WTC11 (cell line): ENCODE measurements around the gene LRMDA. TPM values are rescaled to one million over a fixed set of nuclear protein-coding genes. Genes with fewer than 3 reads are reported as not detected.

ENCODE experiments used
- ATAC-seq: fragments of 200-7000 bp; cut with Tn5 transposase; 2 replicates; pipeline ENCODE4 v1.10.0; 2021; ENCODE audit warnings: mild to moderate bottlenecking, moderate library complexity
- CTCF ChIA-PET: fragments of 300-600 bp; sonication (Branson Sonifier 250); formaldehyde crosslinking; loops from one replicate; lab custom pipeline; 2021; ENCODE audit warnings: antibody characterized with exemption; lab: Charles Lee
- POLR2A ChIA-PET: fragments of 350-600 bp; sonication (Branson Sonifier 250); formaldehyde crosslinking; loops from one replicate; lab custom pipeline; 2021; ENCODE audit warnings: antibody characterized with exemption; lab: Charles Lee
- DNase-seq: peaks from one replicate; pipeline ENCODE4 v3.0.0; 2021; ENCODE audit warnings: low spot score
- H3K27ac Mint-ChIP-seq: 2 replicates; pipeline ENCODE4 v1.8.0; 2021; ENCODE audit warnings: mixed read lengths
- H3K27me3 Mint-ChIP-seq: 2 replicates; pipeline ENCODE4 v1.8.0; 2021; ENCODE audit warnings: low read depth, mild to moderate bottlenecking, moderate library complexity, mixed read lengths
- H3K36me3 Mint-ChIP-seq: 2 replicates; pipeline ENCODE4 v1.8.0; 2021; ENCODE audit warnings: mixed read lengths
- H3K4me1 Mint-ChIP-seq: 2 replicates; pipeline ENCODE4 v1.8.0; 2022; ENCODE audit warnings: mixed read lengths
- H3K4me3 Mint-ChIP-seq: 2 replicates; pipeline ENCODE4 v1.8.0; 2021; ENCODE audit warnings: mild to moderate bottlenecking, moderate library complexity, mixed read lengths
- H3K9me3 Mint-ChIP-seq: 2 replicates; pipeline ENCODE4 v1.8.0; 2021; ENCODE audit warnings: mixed read lengths
- ARID4B ChIP-seq: sonication (generic); formaldehyde crosslinking; IDR thresholded peaks from 2 replicates; pipeline ENCODE4 v1.8.0; 2023; ENCODE audit warnings: missing genetic modification reagents, mild to moderate bottlenecking, borderline replicate concordance
- CDX4 ChIP-seq: fragments of 250-450 bp; sonication (Bioruptor Pico); IDR thresholded peaks from 2 replicates; pipeline ENCODE4 v1.9.0; 2021; ENCODE audit warnings: moderate library complexity, mild to moderate bottlenecking, inconsistent platforms, borderline replicate concordance
- CREM ChIP-seq: sonication (generic); formaldehyde crosslinking; IDR thresholded peaks from 2 replicates; pipeline ENCODE4 v1.8.1; 2022; ENCODE audit warnings: mild to moderate bottlenecking, missing genetic modification reagents, moderate library complexity
- ELF4 ChIP-seq: sonication (generic); formaldehyde crosslinking; IDR thresholded peaks from 2 replicates; pipeline ENCODE4 v1.8.1; 2022; ENCODE audit warnings: low read depth, mild to moderate bottlenecking, moderate library complexity, missing genetic modification reagents
- EMX1 ChIP-seq: fragments of 250-450 bp; sonication (Bioruptor Pico); IDR thresholded peaks from 2 replicates; pipeline ENCODE4 v1.8.0; 2021; ENCODE audit warnings: mild to moderate bottlenecking
- FOXK1 ChIP-seq: sonication (generic); formaldehyde crosslinking; IDR thresholded peaks from 2 replicates; pipeline ENCODE4 v1.8.0; 2022; ENCODE audit warnings: mild to moderate bottlenecking, moderate library complexity, missing genetic modification reagents
- GABPB1 ChIP-seq: sonication (generic); formaldehyde crosslinking; IDR thresholded peaks from 2 replicates; pipeline ENCODE4 v1.8.1; 2023; ENCODE audit warnings: mild to moderate bottlenecking, missing genetic modification reagents
- NFE2L1 ChIP-seq: sonication (generic); formaldehyde crosslinking; IDR thresholded peaks from 2 replicates; pipeline ENCODE4 v1.8.1; 2023; ENCODE audit warnings: missing genetic modification reagents
- RORB ChIP-seq: fragments of 250-450 bp; sonication (Bioruptor Pico); IDR thresholded peaks from 2 replicates; pipeline ENCODE4 v1.9.0; 2021; ENCODE audit warnings: mild to moderate bottlenecking
- STAT6 ChIP-seq: sonication (generic); formaldehyde crosslinking; conservative IDR thresholded peaks from 2 replicates; pipeline ENCODE4 v1.8.1; 2023; ENCODE audit warnings: mild to moderate bottlenecking, low read depth, missing genetic modification reagents, moderate library complexity
- TEAD1 ChIP-seq: sonication (generic); formaldehyde crosslinking; IDR thresholded peaks from 2 replicates; pipeline ENCODE4 v1.8.0; 2022; ENCODE audit warnings: mild to moderate bottlenecking, missing genetic modification reagents
- TEAD4 ChIP-seq: sonication (generic); formaldehyde crosslinking; IDR thresholded peaks from 2 replicates; pipeline ENCODE4 v1.8.0; 2022; ENCODE audit warnings: mild to moderate bottlenecking, missing genetic modification reagents
- USF2 ChIP-seq: sonication (generic); formaldehyde crosslinking; IDR thresholded peaks from 2 replicates; pipeline ENCODE4 v1.8.1; 2023; ENCODE audit warnings: mild to moderate bottlenecking, missing genetic modification reagents, moderate library complexity
- ZNF232 ChIP-seq: sonication (generic); formaldehyde crosslinking; IDR thresholded peaks from 2 replicates; pipeline ENCODE4 v1.8.0; 2022; ENCODE audit warnings: mild to moderate bottlenecking, missing genetic modification reagents
- total RNA-seq: library from RNA; stranded (reverse); gene quantifications from 3 replicates; pipeline ENCODE4 v1.2.3, GENCODE V29; 2021
- TF ChIP-seq, protein P1 (sequence below): sonication (generic); formaldehyde crosslinking; IDR thresholded peaks from 2 replicates; pipeline ENCODE4 v1.8.1; 2022; ENCODE audit warnings: mild to moderate bottlenecking, moderate library complexity, missing genetic modification reagents
- TF ChIP-seq, protein P2 (sequence below): sonication (generic); formaldehyde crosslinking; IDR thresholded peaks from 2 replicates; pipeline ENCODE4 v1.8.1; 2022; ENCODE audit warnings: low read depth, missing genetic modification reagents, borderline replicate concordance
- TF ChIP-seq, protein P3 (sequence below): sonication (generic); formaldehyde crosslinking; IDR thresholded peaks from 2 replicates; pipeline ENCODE4 v1.8.0; 2022; ENCODE audit warnings: missing genetic modification reagents

LRMDA gene
- total RNA-seq, 1 experiment from 2014 or later = 0.92 TPM

DNA sequence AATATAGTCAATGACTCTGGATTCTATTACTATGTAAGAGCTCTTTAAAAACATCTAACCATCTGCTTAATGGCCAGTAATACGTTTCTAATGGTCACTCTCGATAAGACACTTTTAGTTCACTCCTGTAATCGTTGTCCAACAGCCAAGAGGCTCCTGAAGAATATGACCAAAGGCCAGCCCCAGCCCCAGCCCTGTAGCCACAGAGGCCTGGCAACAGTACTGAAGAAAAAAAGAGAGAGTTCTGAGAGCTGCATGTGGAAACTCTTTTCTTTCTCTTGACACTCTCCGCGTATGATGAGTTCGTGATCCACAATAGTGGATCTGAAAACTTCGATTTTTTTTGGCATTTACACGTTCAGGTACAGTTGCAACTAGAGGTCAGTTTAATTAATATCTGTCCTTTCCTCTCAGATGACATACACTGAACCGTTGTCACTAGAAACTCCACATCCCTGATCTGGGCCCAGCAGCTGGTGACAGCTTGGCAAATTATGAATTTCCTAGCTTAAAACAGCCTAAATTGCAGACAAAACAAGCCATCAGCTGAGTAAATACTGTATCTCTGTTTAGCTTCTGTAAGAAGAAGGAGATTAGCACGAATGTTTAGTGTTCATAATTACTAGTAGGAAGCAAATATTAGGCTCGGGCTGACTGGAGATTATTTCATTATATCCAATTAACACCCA, 456.7 kb downstream of the LRMDA start:
- TF ChIP-seq TEAD1 (CRISPR knock-in tag) (no peak), USF2 (CRISPR knock-in tag) (no peak), ARID4B (CRISPR knock-in tag) (no peak), RORB (CRISPR knock-in tag) (no peak), TEAD4 (no peak), ZNF232 (CRISPR knock-in tag) (no peak), ELF4 (CRISPR knock-in tag) (no peak), CDX4 (no peak), GABPB1 (no peak), STAT6 (CRISPR knock-in tag) (no peak)
- TF ChIP-seq, protein P1, sequence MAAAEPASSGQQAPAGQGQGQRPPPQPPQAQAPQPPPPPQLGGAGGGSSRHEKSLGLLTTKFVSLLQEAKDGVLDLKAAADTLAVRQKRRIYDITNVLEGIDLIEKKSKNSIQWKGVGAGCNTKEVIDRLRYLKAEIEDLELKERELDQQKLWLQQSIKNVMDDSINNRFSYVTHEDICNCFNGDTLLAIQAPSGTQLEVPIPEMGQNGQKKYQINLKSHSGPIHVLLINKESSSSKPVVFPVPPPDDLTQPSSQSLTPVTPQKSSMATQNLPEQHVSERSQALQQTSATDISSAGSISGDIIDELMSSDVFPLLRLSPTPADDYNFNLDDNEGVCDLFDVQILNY (CRISPR knock-in tag) = no peak
- TF ChIP-seq, protein P2, sequence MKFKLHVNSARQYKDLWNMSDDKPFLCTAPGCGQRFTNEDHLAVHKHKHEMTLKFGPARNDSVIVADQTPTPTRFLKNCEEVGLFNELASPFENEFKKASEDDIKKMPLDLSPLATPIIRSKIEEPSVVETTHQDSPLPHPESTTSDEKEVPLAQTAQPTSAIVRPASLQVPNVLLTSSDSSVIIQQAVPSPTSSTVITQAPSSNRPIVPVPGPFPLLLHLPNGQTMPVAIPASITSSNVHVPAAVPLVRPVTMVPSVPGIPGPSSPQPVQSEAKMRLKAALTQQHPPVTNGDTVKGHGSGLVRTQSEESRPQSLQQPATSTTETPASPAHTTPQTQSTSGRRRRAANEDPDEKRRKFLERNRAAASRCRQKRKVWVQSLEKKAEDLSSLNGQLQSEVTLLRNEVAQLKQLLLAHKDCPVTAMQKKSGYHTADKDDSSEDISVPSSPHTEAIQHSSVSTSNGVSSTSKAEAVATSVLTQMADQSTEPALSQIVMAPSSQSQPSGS (CRISPR knock-in tag) = no peak
- ATAC-seq (no peak), DNase-seq (no peak)
- H3K4me3 Mint-ChIP-seq = no peak overlapping the region
- H3K27ac Mint-ChIP-seq = no peak overlapping the region
- no peaks in the 10 kb centered on the region for H3K27me3 Mint-ChIP-seq
- H3K9me3 Mint-ChIP-seq = peaks cover 6% of the 10 kb centered on the region; the same call in 1 of the 2 replicates
- H3K4me1 Mint-ChIP-seq = no peaks in the 10 kb centered on the region
- no peaks in the 10 kb centered on the region for H3K36me3 Mint-ChIP-seq
- CTCF ChIA-PET = no interaction called here
- POLR2A ChIA-PET = no interaction called here

- no peak for ATAC-seq
- ChIA-PET POLR2A (no interaction called here), CTCF (no interaction called here)
- no peak for DNase-seq
- Mint-ChIP-seq H3K4me1 (no peaks in the 10 kb centered on the region), H3K9me3 (peaks cover 6% of the 10 kb centered on the region; the same call in 1 of the 2 replicates), H3K27me3 (no peaks in the 10 kb centered on the region), H3K4me3 (no peak overlapping the region), H3K36me3 (no peaks in the 10 kb centered on the region), H3K27ac (no peak overlapping the region)
- TF ChIP-seq CREM (CRISPR knock-in tag) (no peak), NFE2L1 (CRISPR knock-in tag) (no peak), EMX1 (CRISPR knock-in tag) (no peak), FOXK1 (CRISPR knock-in tag) (no peak)
- TF ChIP-seq, protein P3, sequence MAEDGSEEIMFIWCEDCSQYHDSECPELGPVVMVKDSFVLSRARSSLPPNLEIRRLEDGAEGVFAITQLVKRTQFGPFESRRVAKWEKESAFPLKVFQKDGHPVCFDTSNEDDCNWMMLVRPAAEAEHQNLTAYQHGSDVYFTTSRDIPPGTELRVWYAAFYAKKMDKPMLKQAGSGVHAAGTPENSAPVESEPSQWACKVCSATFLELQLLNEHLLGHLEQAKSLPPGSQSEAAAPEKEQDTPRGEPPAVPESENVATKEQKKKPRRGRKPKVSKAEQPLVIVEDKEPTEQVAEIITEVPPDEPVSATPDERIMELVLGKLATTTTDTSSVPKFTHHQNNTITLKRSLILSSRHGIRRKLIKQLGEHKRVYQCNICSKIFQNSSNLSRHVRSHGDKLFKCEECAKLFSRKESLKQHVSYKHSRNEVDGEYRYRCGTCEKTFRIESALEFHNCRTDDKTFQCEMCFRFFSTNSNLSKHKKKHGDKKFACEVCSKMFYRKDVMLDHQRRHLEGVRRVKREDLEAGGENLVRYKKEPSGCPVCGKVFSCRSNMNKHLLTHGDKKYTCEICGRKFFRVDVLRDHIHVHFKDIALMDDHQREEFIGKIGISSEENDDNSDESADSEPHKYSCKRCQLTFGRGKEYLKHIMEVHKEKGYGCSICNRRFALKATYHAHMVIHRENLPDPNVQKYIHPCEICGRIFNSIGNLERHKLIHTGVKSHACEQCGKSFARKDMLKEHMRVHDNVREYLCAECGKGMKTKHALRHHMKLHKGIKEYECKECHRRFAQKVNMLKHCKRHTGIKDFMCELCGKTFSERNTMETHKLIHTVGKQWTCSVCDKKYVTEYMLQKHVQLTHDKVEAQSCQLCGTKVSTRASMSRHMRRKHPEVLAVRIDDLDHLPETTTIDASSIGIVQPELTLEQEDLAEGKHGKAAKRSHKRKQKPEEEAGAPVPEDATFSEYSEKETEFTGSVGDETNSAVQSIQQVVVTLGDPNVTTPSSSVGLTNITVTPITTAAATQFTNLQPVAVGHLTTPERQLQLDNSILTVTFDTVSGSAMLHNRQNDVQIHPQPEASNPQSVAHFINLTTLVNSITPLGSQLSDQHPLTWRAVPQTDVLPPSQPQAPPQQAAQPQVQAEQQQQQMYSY = no peak
Measured at GRCh38 chr10:75889051-75889450, 457.6 kb downstream of the LRMDA start.
